ENCODE measurements around the gene PSME1.

- no peak for TF ChIP-seq CTCF (conservative IDR thresholded peaks at IDR 0.05; ENCODE audit: low read length)
- no peak for TF ChIP-seq EZH2phosphoT487 (IDR thresholded peaks at IDR 0.05; ENCODE audit: borderline replicate concordance, low read depth, low read length)
These were observed 27.6 kb upstream of the PSME1 start for GRCh38 chr14:24108336-24108874.
